HL-60 (cell line): ENCODE results near the gene ATP8A1.

Experiments
- CTCF ChIP-seq: IDR thresholded peaks from one replicate; pipeline ENCODE4 v1.5.1; 2011; ENCODE audit warnings: low read length, control low read depth, inconsistent platforms; ENCODE audit not compliant: insufficient read depth
- POLR2AphosphoS5 ChIP-seq: IDR thresholded peaks from 2 replicates; pipeline ENCODE4 v1.6.1; 2012; ENCODE audit warnings: low read depth

DNA sequence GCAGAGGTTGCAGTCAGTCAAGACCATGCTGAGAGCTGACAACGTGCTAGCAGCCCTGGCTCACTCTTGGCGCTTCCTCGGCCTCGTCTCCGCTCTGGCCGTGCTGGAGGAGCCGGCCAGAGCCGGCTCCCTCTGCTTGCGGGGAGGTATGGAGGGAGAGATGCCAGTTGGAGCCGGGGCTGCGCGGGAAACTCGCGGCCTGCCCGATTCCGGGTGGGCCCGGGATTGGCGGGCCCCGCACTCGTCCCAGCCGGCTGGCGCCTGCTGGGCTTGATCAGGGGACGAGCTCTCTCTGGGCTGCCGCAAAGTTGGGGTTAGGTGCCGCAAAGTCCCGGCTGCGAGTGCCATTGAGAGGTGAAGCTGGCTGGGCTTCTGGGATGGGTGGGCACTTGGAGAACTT lies 287.4 kb downstream of the ATP8A1 start:
- no peak for TF ChIP-seq POLR2AphosphoS5
- no peak for TF ChIP-seq CTCF
